HepG2 (cell line): Measurements from ENCODE around the gene TAOK3. TPM values are rescaled to one million over a fixed set of nuclear protein-coding genes. Genes with fewer than 3 reads are reported as not detected.

Experiments used
- FLYWCH1 ChIP-seq: sonication (generic); formaldehyde crosslinking; IDR thresholded peaks from 2 replicates; pipeline ENCODE4 v1.8.1; 2023; ENCODE audit warnings: mild to moderate bottlenecking, missing genetic modification reagents
- MEIS1 ChIP-seq: sonication (generic); formaldehyde crosslinking; IDR thresholded peaks from 2 replicates; pipeline ENCODE4 v1.9.0; 2021; ENCODE audit warnings: mild to moderate bottlenecking, missing genetic modification reagents, moderate library complexity, borderline replicate concordance
- NFKBIZ ChIP-seq: IDR thresholded peaks from 2 replicates; pipeline ENCODE4 v1.6.1; 2018; ENCODE audit warnings: missing genetic modification reagents, missing compliant biosample characterization
- ZNF121 ChIP-seq: sonication (generic); formaldehyde crosslinking; IDR thresholded peaks from 2 replicates; pipeline ENCODE4 v1.5.0; 2020; ENCODE audit warnings: mild to moderate bottlenecking, missing genetic modification reagents
- ZNF510 ChIP-seq: sonication (generic); formaldehyde crosslinking; IDR thresholded peaks from 2 replicates; pipeline ENCODE4 v1.4.0; 2020; ENCODE audit warnings: low read depth, mild to moderate bottlenecking, missing genetic modification reagents
- ZNF781 ChIP-seq: sonication (generic); formaldehyde crosslinking; IDR thresholded peaks from 2 replicates; pipeline ENCODE4 v1.5.1; 2020; ENCODE audit warnings: borderline replicate concordance, mild to moderate bottlenecking, missing genetic modification reagents; ENCODE audit errors: not compliant biosample characterization
- ZNF83 ChIP-seq: sonication (generic); formaldehyde crosslinking; IDR thresholded peaks from 2 replicates; pipeline ENCODE4 v1.4.0; 2020; ENCODE audit warnings: missing genetic modification reagents, mild to moderate bottlenecking, borderline replicate concordance
- polyA plus RNA-seq, 8 experiments: library from polyadenylated mRNA; depleted of rRNA in 3 of 8; stranded (reverse) in 7 of 8; unstranded in 1 of 8; fragments of >200 nt; fragmentation: Illumina TruSeq in 4 of 8; extraction: Trizol in 4 of 8; gene quantifications; 2 replicates each; pipeline versions ENCODE4 v1.2.1 to v1.2.3, GENCODE V29; 2011 to 2016; ENCODE audit warnings: low read depth in 4 of 8, missing spikeins in 1 of 8, mixed read lengths in 1 of 8; ENCODE audit not compliant: insufficient read depth in 1 of 8
- total RNA-seq, 5 experiments: library from RNA; depleted of rRNA; stranded (reverse); fragments of >200 nt; fragmentation: Illumina TruSeq; extraction: Trizol; gene quantifications; 2 replicates each; pipeline ENCODE4 v1.2.3, GENCODE V29; 2016; ENCODE audit warnings: low read depth in 1 of 5
- TF ChIP-seq, protein P1 (sequence below): IDR thresholded peaks from 2 replicates; pipeline ENCODE4 v1.4.0; 2020; ENCODE audit warnings: mild to moderate bottlenecking, missing genetic modification reagents
- TF ChIP-seq, protein P2 (sequence below): sonication (generic); formaldehyde crosslinking; IDR thresholded peaks from 2 replicates; pipeline ENCODE4 v1.5.0; 2020; ENCODE audit warnings: mild to moderate bottlenecking, missing genetic modification reagents
- TF ChIP-seq, protein P3 (sequence below), 2 experiments: sonication (generic) in 1 of 2; formaldehyde crosslinking in 1 of 2; IDR thresholded peaks; 2 replicates each; pipeline versions ENCODE4 v1.5.1 to v1.6.1; 2011 to 2020; ENCODE audit warnings: borderline replicate concordance in 1 of 2, low read depth in 1 of 2, low read length in 1 of 2, mild to moderate bottlenecking in 1 of 2, missing genetic modification reagents in 1 of 2, moderate library complexity in 1 of 2
- TF ChIP-seq, protein P4 (sequence below): IDR thresholded peaks from 2 replicates; pipeline ENCODE4 v1.6.1; 2012; ENCODE audit warnings: low read depth, low read length, improper control_type of control experiment
- TF ChIP-seq, protein P5 (sequence below): sonication (generic); formaldehyde crosslinking; IDR thresholded peaks from 2 replicates; pipeline ENCODE4 v1.9.0; 2022; ENCODE audit warnings: missing genetic modification reagents, mild to moderate bottlenecking, borderline replicate concordance
- TF ChIP-seq, protein P6 (sequence below): sonication (generic); formaldehyde crosslinking; IDR thresholded peaks from 2 replicates; pipeline ENCODE4 v1.4.0; 2020; ENCODE audit warnings: missing genetic modification reagents

TAOK3 gene
- total and polyA plus RNA-seq, 2 of the 13 experiments (the other 11 are each of a cell fraction or from before 2014, with no cell fraction given): 10.4 to 12.3 TPM

DNA sequence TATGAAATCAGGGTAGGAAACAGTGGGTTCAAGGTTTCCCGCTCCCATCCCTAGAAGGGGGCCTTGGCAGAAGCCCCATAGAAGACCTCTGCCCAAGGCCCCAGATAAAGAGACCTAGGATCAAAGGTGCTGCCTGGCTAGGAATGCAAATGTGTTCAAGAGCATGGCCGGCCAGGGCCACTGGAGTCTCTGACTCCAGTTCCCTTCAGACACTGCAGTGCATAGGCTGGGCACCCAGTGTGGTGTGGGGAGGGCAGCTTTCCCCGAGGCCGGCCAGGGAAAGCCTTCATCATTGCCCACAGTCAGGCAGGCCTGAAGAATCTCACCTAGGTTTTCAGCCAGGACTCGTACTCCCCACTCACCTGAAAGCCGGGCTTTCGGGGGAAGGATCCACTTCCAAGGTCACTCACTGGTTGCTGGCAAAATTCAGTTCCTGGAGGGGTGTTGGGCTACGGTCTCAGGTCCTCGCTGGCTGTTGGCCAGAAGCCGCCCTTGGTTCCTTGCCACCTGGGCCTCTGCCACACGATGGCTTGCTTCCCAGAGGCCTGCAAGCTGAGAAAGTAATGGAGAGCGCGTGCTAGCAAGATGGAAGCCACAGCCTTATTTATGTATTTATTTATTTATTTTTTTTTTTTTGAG lies 246.5 kb downstream of the TAOK3 start (continued):
- TF ChIP-seq ZNF83 (CRISPR knock-in tag) (no peak), NFKBIZ (CRISPR knock-in tag) (peak; percentile 28; the same call in 1 of the 2 replicates), ZNF510 (CRISPR knock-in tag) (0 out of 2 replicates have a peak, but pooled peaks have one; percentile 45), FLYWCH1 (CRISPR knock-in tag) (no peak), ZNF121 (CRISPR knock-in tag) (no peak), ZNF781 (CRISPR knock-in tag) (peak; percentile 42), MEIS1 (no peak)
- TF ChIP-seq, protein P1, sequence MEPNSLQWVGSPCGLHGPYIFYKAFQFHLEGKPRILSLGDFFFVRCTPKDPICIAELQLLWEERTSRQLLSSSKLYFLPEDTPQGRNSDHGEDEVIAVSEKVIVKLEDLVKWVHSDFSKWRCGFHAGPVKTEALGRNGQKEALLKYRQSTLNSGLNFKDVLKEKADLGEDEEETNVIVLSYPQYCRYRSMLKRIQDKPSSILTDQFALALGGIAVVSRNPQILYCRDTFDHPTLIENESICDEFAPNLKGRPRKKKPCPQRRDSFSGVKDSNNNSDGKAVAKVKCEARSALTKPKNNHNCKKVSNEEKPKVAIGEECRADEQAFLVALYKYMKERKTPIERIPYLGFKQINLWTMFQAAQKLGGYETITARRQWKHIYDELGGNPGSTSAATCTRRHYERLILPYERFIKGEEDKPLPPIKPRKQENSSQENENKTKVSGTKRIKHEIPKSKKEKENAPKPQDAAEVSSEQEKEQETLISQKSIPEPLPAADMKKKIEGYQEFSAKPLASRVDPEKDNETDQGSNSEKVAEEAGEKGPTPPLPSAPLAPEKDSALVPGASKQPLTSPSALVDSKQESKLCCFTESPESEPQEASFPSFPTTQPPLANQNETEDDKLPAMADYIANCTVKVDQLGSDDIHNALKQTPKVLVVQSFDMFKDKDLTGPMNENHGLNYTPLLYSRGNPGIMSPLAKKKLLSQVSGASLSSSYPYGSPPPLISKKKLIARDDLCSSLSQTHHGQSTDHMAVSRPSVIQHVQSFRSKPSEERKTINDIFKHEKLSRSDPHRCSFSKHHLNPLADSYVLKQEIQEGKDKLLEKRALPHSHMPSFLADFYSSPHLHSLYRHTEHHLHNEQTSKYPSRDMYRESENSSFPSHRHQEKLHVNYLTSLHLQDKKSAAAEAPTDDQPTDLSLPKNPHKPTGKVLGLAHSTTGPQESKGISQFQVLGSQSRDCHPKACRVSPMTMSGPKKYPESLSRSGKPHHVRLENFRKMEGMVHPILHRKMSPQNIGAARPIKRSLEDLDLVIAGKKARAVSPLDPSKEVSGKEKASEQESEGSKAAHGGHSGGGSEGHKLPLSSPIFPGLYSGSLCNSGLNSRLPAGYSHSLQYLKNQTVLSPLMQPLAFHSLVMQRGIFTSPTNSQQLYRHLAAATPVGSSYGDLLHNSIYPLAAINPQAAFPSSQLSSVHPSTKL (CRISPR knock-in tag): peak; percentile 87
- TF ChIP-seq, protein P2, sequence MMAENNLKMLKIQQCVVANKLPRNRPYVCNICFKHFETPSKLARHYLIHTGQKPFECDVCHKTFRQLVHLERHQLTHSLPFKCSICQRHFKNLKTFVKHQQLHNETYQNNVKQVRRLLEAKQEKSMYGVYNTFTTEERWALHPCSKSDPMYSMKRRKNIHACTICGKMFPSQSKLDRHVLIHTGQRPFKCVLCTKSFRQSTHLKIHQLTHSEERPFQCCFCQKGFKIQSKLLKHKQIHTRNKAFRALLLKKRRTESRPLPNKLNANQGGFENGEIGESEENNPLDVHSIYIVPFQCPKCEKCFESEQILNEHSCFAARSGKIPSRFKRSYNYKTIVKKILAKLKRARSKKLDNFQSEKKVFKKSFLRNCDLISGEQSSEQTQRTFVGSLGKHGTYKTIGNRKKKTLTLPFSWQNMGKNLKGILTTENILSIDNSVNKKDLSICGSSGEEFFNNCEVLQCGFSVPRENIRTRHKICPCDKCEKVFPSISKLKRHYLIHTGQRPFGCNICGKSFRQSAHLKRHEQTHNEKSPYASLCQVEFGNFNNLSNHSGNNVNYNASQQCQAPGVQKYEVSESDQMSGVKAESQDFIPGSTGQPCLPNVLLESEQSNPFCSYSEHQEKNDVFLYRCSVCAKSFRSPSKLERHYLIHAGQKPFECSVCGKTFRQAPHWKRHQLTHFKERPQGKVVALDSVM (CRISPR knock-in tag): peak; percentile 59; the same call in 1 of the 2 replicates
- TF ChIP-seq, protein P3, sequence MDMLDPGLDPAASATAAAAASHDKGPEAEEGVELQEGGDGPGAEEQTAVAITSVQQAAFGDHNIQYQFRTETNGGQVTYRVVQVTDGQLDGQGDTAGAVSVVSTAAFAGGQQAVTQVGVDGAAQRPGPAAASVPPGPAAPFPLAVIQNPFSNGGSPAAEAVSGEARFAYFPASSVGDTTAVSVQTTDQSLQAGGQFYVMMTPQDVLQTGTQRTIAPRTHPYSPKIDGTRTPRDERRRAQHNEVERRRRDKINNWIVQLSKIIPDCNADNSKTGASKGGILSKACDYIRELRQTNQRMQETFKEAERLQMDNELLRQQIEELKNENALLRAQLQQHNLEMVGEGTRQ (IDR thresholded peaks at IDR 0.05; ENCODE audit: low read depth, low read length): no peak
- TF ChIP-seq, protein P3 (CRISPR knock-in tag; IDR thresholded peaks at IDR 0.05; ENCODE audit: borderline replicate concordance): no peak
- TF ChIP-seq, protein P4, sequence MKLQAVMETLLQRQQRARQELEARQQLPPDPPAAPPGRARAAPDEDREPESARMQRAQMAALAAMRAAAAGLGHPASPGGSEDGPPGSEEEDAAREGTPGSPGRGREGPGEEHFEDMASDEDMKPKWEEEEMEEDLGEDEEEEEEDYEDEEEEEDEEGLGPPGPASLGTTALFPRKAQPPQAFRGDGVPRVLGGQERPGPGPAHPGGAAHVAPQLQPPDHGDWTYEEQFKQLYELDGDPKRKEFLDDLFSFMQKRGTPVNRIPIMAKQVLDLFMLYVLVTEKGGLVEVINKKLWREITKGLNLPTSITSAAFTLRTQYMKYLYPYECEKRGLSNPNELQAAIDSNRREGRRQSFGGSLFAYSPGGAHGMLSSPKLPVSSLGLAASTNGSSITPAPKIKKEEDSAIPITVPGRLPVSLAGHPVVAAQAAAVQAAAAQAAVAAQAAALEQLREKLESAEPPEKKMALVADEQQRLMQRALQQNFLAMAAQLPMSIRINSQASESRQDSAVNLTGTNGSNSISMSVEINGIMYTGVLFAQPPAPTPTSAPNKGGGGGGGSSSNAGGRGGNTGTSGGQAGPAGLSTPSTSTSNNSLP: no peak
- TF ChIP-seq, protein P5, sequence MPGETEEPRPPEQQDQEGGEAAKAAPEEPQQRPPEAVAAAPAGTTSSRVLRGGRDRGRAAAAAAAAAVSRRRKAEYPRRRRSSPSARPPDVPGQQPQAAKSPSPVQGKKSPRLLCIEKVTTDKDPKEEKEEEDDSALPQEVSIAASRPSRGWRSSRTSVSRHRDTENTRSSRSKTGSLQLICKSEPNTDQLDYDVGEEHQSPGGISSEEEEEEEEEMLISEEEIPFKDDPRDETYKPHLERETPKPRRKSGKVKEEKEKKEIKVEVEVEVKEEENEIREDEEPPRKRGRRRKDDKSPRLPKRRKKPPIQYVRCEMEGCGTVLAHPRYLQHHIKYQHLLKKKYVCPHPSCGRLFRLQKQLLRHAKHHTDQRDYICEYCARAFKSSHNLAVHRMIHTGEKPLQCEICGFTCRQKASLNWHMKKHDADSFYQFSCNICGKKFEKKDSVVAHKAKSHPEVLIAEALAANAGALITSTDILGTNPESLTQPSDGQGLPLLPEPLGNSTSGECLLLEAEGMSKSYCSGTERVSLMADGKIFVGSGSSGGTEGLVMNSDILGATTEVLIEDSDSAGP (CRISPR knock-in tag): peak; percentile 30; the same call in 1 of the 2 replicates
- TF ChIP-seq, protein P6, sequence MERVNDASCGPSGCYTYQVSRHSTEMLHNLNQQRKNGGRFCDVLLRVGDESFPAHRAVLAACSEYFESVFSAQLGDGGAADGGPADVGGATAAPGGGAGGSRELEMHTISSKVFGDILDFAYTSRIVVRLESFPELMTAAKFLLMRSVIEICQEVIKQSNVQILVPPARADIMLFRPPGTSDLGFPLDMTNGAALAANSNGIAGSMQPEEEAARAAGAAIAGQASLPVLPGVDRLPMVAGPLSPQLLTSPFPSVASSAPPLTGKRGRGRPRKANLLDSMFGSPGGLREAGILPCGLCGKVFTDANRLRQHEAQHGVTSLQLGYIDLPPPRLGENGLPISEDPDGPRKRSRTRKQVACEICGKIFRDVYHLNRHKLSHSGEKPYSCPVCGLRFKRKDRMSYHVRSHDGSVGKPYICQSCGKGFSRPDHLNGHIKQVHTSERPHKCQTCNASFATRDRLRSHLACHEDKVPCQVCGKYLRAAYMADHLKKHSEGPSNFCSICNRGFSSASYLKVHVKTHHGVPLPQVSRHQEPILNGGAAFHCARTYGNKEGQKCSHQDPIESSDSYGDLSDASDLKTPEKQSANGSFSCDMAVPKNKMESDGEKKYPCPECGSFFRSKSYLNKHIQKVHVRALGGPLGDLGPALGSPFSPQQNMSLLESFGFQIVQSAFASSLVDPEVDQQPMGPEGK: peak; percentile 51; the same call in 1 of the 2 replicates
